IMR-90 (cell line): ENCODE data around the gene ZNHIT6. TPM values are rescaled to one million over a fixed set of nuclear protein-coding genes. Genes with fewer than 3 reads are reported as not detected.

Source experiments
- ATAC-seq: fragments of 200-7000 bp; cut with Tn5 transposase; 2 replicates; pipeline ENCODE4 v1.9.1; 2020; ENCODE audit warnings: low read depth, mild to moderate bottlenecking, moderate library complexity
- BruUV-seq: library from RNA; stranded (reverse); fragments of 400-500 nt; replicated peaks from 2 replicates; lab custom pipeline; 2021; lab: Mats Ljungman, UMichigan
- CTCF ChIA-PET: fragments of 300-600 bp; formaldehyde crosslinking; extraction: SDS; loops from one replicate; lab custom pipeline; 2021; ENCODE audit warnings: antibody characterized with exemption; lab: Yijun Ruan, JAX
- POLR2A ChIA-PET: fragments of 300-600 bp; sonication (Branson Sonifier 250); formaldehyde crosslinking; loops from one replicate; lab custom pipeline; 2022; ENCODE audit warnings: antibody characterized with exemption; ENCODE audit not compliant: unreplicated experiment; lab: Charles Lee
- DNase-seq: peaks from one replicate; pipeline ENCODE4 v3.0.0; 2013
- H2AFZ ChIP-seq: replicated peaks from 2 replicates; pipeline ENCODE3; 2013; ENCODE audit warnings: low read length, mild to moderate bottlenecking; ENCODE audit not compliant: poor library complexity
- H2AK5ac ChIP-seq: 2 replicates; pipeline ENCODE4 v1.6.1; 2013; ENCODE audit warnings: low read depth, low read length, inconsistent platforms
- H2AK9ac ChIP-seq: replicated peaks from 2 replicates; pipeline ENCODE3; 2013; ENCODE audit warnings: mild to moderate bottlenecking, low read depth, low read length, moderate library complexity; ENCODE audit not compliant: poor library complexity
- H2BK120ac ChIP-seq: 2 replicates; pipeline ENCODE4 v1.6.1; 2013; ENCODE audit warnings: low read depth, low read length, inconsistent platforms
- H2BK15ac ChIP-seq: 3 replicates; pipeline ENCODE4 v1.6.1; 2013; ENCODE audit warnings: low read depth, low read length, inconsistent platforms
- H2BK20ac ChIP-seq: 2 replicates; pipeline ENCODE4 v1.6.1; 2013; ENCODE audit warnings: low read depth, mild to moderate bottlenecking, inconsistent platforms, low read length, moderate library complexity
- H2BK5ac ChIP-seq: 2 replicates; pipeline ENCODE4 v1.6.1; 2013; ENCODE audit warnings: mild to moderate bottlenecking, low read depth, low read length, inconsistent platforms; ENCODE audit not compliant: poor library complexity, severe bottlenecking
- H3K14ac ChIP-seq: replicated peaks from 2 replicates; pipeline ENCODE4 v1.6.1; 2013; ENCODE audit warnings: low read depth, low read length, inconsistent platforms
- H3K18ac ChIP-seq: 2 replicates; pipeline ENCODE4 v1.6.1; 2013; ENCODE audit warnings: low read depth, low read length, control low read depth
- H3K23ac ChIP-seq: 2 replicates; pipeline ENCODE4 v1.6.1; 2013; ENCODE audit warnings: low read depth, low read length, inconsistent platforms
- H3K27ac ChIP-seq: 2 replicates; pipeline ENCODE4 v1.5.1; 2013; ENCODE audit warnings: mild to moderate bottlenecking, control low read depth, low read length; ENCODE audit not compliant: insufficient read depth
- H3K27me3 ChIP-seq: 2 replicates; pipeline ENCODE4 v1.6.1; 2013; ENCODE audit warnings: low read length; ENCODE audit not compliant: control insufficient read depth, insufficient read depth
- H3K36me3 ChIP-seq: 2 replicates; pipeline ENCODE4 v1.6.1; 2013; ENCODE audit warnings: low read length, mixed read lengths; ENCODE audit not compliant: control insufficient read depth, insufficient read depth
- H3K4ac ChIP-seq: 2 replicates; pipeline ENCODE4 v1.6.1; 2013; ENCODE audit warnings: low read depth, low read length, inconsistent platforms
- H3K4me1 ChIP-seq: 2 replicates; pipeline ENCODE4 v1.6.1; 2013; ENCODE audit warnings: low read length, mixed read lengths; ENCODE audit not compliant: control insufficient read depth, insufficient read depth
- H3K4me2 ChIP-seq: 2 replicates; pipeline ENCODE4 v1.6.1; 2013; ENCODE audit warnings: low read depth, mild to moderate bottlenecking, control low read depth, low read length, moderate library complexity
- H3K4me3 ChIP-seq: 2 replicates; pipeline ENCODE4 v1.5.1; 2013; ENCODE audit warnings: low read depth, mild to moderate bottlenecking, control low read depth, low read length, moderate library complexity; ENCODE audit not compliant: insufficient read depth
- H3K56ac ChIP-seq: 2 replicates; pipeline ENCODE4 v1.6.1; 2013; ENCODE audit warnings: low read length, inconsistent platforms; ENCODE audit not compliant: insufficient read depth; ENCODE audit errors: extremely low read depth
- H3K79me1 ChIP-seq, 2 experiments: 2 replicates each; pipeline ENCODE4 v1.6.1; 2013; ENCODE audit warnings: low read length in 2 of 2, inconsistent platforms in 1 of 2, low read depth in 1 of 2
- H3K9ac ChIP-seq: 2 replicates; pipeline ENCODE4 v1.6.1; 2013; ENCODE audit warnings: low read depth, low read length, control low read depth
- H3K9me1 ChIP-seq: 2 replicates; pipeline ENCODE4 v1.6.1; 2013; ENCODE audit warnings: low read length, inconsistent platforms; ENCODE audit not compliant: insufficient read depth
- H3K9me3 ChIP-seq: 2 replicates; pipeline ENCODE4 v1.6.1; 2013; ENCODE audit warnings: low read length; ENCODE audit not compliant: control insufficient read depth, insufficient read depth
- H4K20me1 ChIP-seq: 2 replicates; pipeline ENCODE4 v1.6.1; 2013; ENCODE audit warnings: low read length, inconsistent platforms; ENCODE audit not compliant: insufficient read depth
- H4K5ac ChIP-seq: 2 replicates; pipeline ENCODE4 v1.6.1; 2013; ENCODE audit warnings: mild to moderate bottlenecking, low read depth, low read length, control low read depth
- H4K8ac ChIP-seq, 2 experiments: 2 replicates each; pipeline ENCODE4 v1.6.1; 2013; ENCODE audit warnings: low read depth in 2 of 2, low read length in 2 of 2, control low read depth in 1 of 2, inconsistent platforms in 1 of 2
- H4K91ac ChIP-seq: 2 replicates; pipeline ENCODE4 v1.6.1; 2013; ENCODE audit warnings: low read depth, low read length, inconsistent platforms; ENCODE audit not compliant: insufficient read depth
- CEBPB ChIP-seq: IDR thresholded peaks from 2 replicates; pipeline ENCODE4 v1.6.1; 2012; ENCODE audit warnings: low read depth, low read length, improper control_type of control experiment
- FOS ChIP-seq: fragments of 150-350 bp; IDR thresholded peaks from 2 replicates; pipeline ENCODE4 v1.6.1; 2016; ENCODE audit warnings: low read depth, low read length
- NFE2L2 ChIP-seq: fragments of 150-350 bp; IDR thresholded peaks from 2 replicates; pipeline ENCODE4 v1.6.1; 2016; ENCODE audit warnings: low read depth, mild to moderate bottlenecking, low read length
- POLR2A ChIP-seq: IDR thresholded peaks from 2 replicates; pipeline ENCODE4 v1.6.1; 2012; ENCODE audit warnings: mild to moderate bottlenecking, low read depth, low read length
- RAD21 ChIP-seq: IDR thresholded peaks from 2 replicates; pipeline ENCODE4 v1.6.1; 2012; ENCODE audit warnings: low read length, improper control_type of control experiment
- RCOR1 ChIP-seq: IDR thresholded peaks from 2 replicates; pipeline ENCODE4 v1.6.1; 2012; ENCODE audit warnings: mild to moderate bottlenecking, low read length, improper control_type of control experiment; ENCODE audit not compliant: insufficient replicate concordance
- RFX5 ChIP-seq: IDR thresholded peaks from 2 replicates; pipeline ENCODE4 v1.8.0; 2012; ENCODE audit warnings: low read depth, mild to moderate bottlenecking, low read length, moderate library complexity
- WGBS, 2 experiments: methylation state at CpG; one replicate each; pipeline versions ENCODE4 v1.1.5 to v1.1.7; 2013; ENCODE audit warnings: missing lambda C conversion rate in 2 of 2; ENCODE audit not compliant: insufficient read length in 1 of 2; ENCODE audit errors: extremely low coverage in 2 of 2; 5-methylcytosine and 5-hydroxymethylcytosine counted together
- dilution Hi-C: fragments of 300-500 bp; cut with HindIII; formaldehyde crosslinking; loops from one replicate; pipeline ENCODE4 v1.14.3; 2018; ENCODE audit warnings: low sequenced_read_pairs; ENCODE audit not compliant: unreplicated experiment
- in situ Hi-C: fragments of 300-500 bp; cut with MboI; formaldehyde crosslinking; loops from 3 replicates; pipeline ENCODE4 v1.14.3; 2019; ENCODE audit warnings: low sequenced_read_pairs, inconsistent platforms, mixed read lengths
- intact Hi-C: fragments of 100-400 bp; cut with micrococcal nuclease; formaldehyde crosslinking; loops from 2 replicates; pipeline ENCODE4 v1.10.0; 2022
- polyA plus RNA-seq, 3 experiments: library from polyadenylated mRNA; depleted of rRNA; stranded (reverse); fragments of >200 nt; gene quantifications; 2 replicates each; pipeline ENCODE4 v1.2.3, GENCODE V29; 2012; ENCODE audit warnings: low replicate concordance in 1 of 3
- total RNA-seq: library from RNA; depleted of rRNA; stranded (reverse); fragments of >200 nt; gene quantifications from 2 replicates; pipeline ENCODE4 v1.2.3, GENCODE V29; 2012
- TF ChIP-seq, protein P1 (sequence below): fragments of 150-350 bp; IDR thresholded peaks from 2 replicates; pipeline ENCODE4 v1.6.1; 2016; ENCODE audit warnings: low read depth, mild to moderate bottlenecking, low read length, moderate library complexity, borderline replicate concordance
- TF ChIP-seq, protein P2 (sequence below): conservative IDR thresholded peaks from 2 replicates; pipeline ENCODE4 v1.5.1; 2012; ENCODE audit warnings: mild to moderate bottlenecking, low read depth, low read length, improper control_type of control experiment

Gene ZNHIT6
- total and polyA plus RNA-seq, 2 of the 4 experiments (the other 2 are of a cell fraction) = 9.0 to 13.7 TPM

DNA sequence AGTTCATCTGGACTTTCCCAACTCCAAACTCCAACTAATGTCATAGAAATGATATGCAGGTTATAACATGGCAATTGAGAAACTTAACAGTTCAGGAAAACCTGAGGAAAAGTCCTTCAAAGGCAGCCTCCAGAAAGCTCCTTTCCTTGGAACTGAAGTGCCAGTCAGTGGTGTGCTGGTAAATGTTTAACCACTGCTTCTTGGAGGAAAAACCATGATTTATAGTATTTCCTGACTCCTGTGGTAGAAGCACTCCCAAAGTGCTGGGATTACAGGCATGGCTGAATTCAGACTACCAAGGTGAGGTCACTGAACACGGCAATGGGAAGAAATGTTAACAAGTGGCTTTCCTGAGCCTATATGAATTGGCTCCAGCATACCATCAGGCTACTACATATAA lies 26.7 kb upstream of the ZNHIT6 start:
- Histone ChIP-seq H3K4me3 (no peak overlapping the region), H2AK9ac (no peak overlapping the region), H2BK120ac (no peak overlapping the region), H3K27ac (no peak overlapping the region), H3K14ac (no peak overlapping the region), H2AFZ (no peak overlapping the region), H3K56ac (no peak overlapping the region), H4K5ac (no peak overlapping the region), H4K8ac (no peak overlapping the region), H4K20me1 (no peaks in the 10 kb centered on the region), H2BK5ac (no peak overlapping the region), H3K4me1 (no peaks in the 10 kb centered on the region), H3K79me1 (no peaks in the 10 kb centered on the region), H3K9ac (no peak overlapping the region), H2AK5ac (no peak overlapping the region), H4K91ac (no peak overlapping the region), H3K4ac (no peak overlapping the region), H3K9me3 (no peaks in the 10 kb centered on the region), H2BK20ac (no peak overlapping the region), H3K36me3 (no peaks in the 10 kb centered on the region), H3K4me2 (no peak overlapping the region), H3K9me1 (no peaks in the 10 kb centered on the region), H2BK15ac (no peak overlapping the region), H3K23ac (no peak overlapping the region), H3K27me3 (no peaks in the 10 kb centered on the region), H3K18ac (no peak overlapping the region)
- ATAC-seq (no peak), DNase-seq (no peak)
- whole genome bisulfite sequencing, 2 experiments = no CpG with 5 or more reads among the region's 1 CpG
- no TSS peak for BruUV-seq
- ChIA-PET CTCF (interaction anchor here (0.7 kb wide), 1 partner anchor 109 kb away, joined by 3 read pairs; no protein-coding TSS in a partner anchor), POLR2A (no interaction called here)
- intact Hi-C loops = loop anchor here (5.0 kb wide), 1 partner anchor 57 kb away; no protein-coding TSS in a partner anchor
- no peak for TF ChIP-seq NFE2L2
- no peak for TF ChIP-seq CEBPB
- TF ChIP-seq FOS = no peak
- TF ChIP-seq RAD21 = no peak
- no peak for TF ChIP-seq RCOR1
- TF ChIP-seq, protein P1, sequence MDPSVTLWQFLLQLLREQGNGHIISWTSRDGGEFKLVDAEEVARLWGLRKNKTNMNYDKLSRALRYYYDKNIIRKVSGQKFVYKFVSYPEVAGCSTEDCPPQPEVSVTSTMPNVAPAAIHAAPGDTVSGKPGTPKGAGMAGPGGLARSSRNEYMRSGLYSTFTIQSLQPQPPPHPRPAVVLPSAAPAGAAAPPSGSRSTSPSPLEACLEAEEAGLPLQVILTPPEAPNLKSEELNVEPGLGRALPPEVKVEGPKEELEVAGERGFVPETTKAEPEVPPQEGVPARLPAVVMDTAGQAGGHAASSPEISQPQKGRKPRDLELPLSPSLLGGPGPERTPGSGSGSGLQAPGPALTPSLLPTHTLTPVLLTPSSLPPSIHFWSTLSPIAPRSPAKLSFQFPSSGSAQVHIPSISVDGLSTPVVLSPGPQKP = no peak
- TF ChIP-seq POLR2A = no peak
- TF ChIP-seq RFX5 = no peak
- TF ChIP-seq, protein P2, sequence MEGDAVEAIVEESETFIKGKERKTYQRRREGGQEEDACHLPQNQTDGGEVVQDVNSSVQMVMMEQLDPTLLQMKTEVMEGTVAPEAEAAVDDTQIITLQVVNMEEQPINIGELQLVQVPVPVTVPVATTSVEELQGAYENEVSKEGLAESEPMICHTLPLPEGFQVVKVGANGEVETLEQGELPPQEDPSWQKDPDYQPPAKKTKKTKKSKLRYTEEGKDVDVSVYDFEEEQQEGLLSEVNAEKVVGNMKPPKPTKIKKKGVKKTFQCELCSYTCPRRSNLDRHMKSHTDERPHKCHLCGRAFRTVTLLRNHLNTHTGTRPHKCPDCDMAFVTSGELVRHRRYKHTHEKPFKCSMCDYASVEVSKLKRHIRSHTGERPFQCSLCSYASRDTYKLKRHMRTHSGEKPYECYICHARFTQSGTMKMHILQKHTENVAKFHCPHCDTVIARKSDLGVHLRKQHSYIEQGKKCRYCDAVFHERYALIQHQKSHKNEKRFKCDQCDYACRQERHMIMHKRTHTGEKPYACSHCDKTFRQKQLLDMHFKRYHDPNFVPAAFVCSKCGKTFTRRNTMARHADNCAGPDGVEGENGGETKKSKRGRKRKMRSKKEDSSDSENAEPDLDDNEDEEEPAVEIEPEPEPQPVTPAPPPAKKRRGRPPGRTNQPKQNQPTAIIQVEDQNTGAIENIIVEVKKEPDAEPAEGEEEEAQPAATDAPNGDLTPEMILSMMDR = no peak
- in situ Hi-C loops = no loop called here
- dilution Hi-C loops = no loop called here
